Gastrocnemius medialis (tissue), 4 donors: ENCODE results near the gene NME4.

Experiments
- CTCF ChIP-seq, 5 experiments: fragments of 450-650 bp in 3 of 5; fragments of 200-600 bp in 2 of 5; sonication (generic) in 2 of 5; IDR thresholded peaks in 4 of 5; conservative IDR thresholded peaks in 1 of 5; 1 replicate in 4 of 5; 2 replicates in 1 of 5; pipeline ENCODE4 v1.5.1; 2016 to 2019; ENCODE audit warnings: antibody characterized with exemption in 5 of 5, mild to moderate bottlenecking in 3 of 5, moderate library complexity in 3 of 5
- POLR2A ChIP-seq, 2 donors: fragments of 450-650 bp; IDR thresholded peaks; one replicate each; pipeline ENCODE4 v1.6.1; 2017; ENCODE audit warnings: antibody characterized with exemption in 2 of 2, mild to moderate bottlenecking in 2 of 2, moderate library complexity in 2 of 2

- TF ChIP-seq CTCF (IDR thresholded peaks at IDR 0.05 in 4 of 5, conservative IDR thresholded peaks at IDR 0.05 in 1 of 5) (no peak), POLR2A (IDR thresholded peaks at IDR 0.05) (no peak)
These were observed 394 bp upstream of the NME4 start for GRCh38 chr16:396605-397004.
